D341Med (cell line): ENCODE results near the gene KIFC1.

Experiments
- DNase-seq: peaks from one replicate; pipeline ENCODE4 v3.0.0; 2012; ENCODE audit warnings: low spot score

The KIFC1 gene

GRCh38 chr6:33443025-33443424 lies 51.4 kb downstream of the KIFC1 start:
- DNase-seq: no peak

- no peak for DNase-seq
These were observed 52.2 kb downstream of the KIFC1 start for GRCh38 chr6:33443619-33444504.

- no peak for DNase-seq
These were observed 53.5 kb downstream of the KIFC1 start for GRCh38 chr6:33445119-33445603.

GRCh38 chr6:33446356-33446755 lies 54.7 kb downstream of the KIFC1 start:
- DNase-seq: no peak

- DNase-seq: no peak
These were observed 58.8 kb downstream of the KIFC1 start for GRCh38 chr6:33450434-33450833.

GRCh38 chr6:33451606-33452005 lies 60.0 kb downstream of the KIFC1 start:
- no peak for DNase-seq

- DNase-seq: no peak
These were observed 60.9 kb downstream of the KIFC1 start for GRCh38 chr6:33452496-33452895.

- no peak for DNase-seq
These were observed 61.9 kb downstream of the KIFC1 start for GRCh38 chr6:33453393-33454008.

GRCh38 chr6:33454009-33454946 lies 62.7 kb downstream of the KIFC1 start, which contains the start of gene ZBTB9:
ZBTB9 (plus strand) TSS chr6:33454576; CDS start chr6:33455101, 525 bp downstream.
- peak; percentile 99 for DNase-seq

- no peak for DNase-seq
These were observed 63.4 kb downstream of the KIFC1 start for GRCh38 chr6:33455051-33455450.

- no peak for DNase-seq
These were observed 64.5 kb downstream of the KIFC1 start for GRCh38 chr6:33456156-33456555.

GRCh38 chr6:33458676-33459075 lies 67.1 kb downstream of the KIFC1 start:
- DNase-seq: no peak

- DNase-seq: no peak
These were observed 67.6 kb downstream of the KIFC1 start for GRCh38 chr6:33459226-33459625.
